ENCODE data around the gene CNDP2.

CNDP2 gene

DNA sequence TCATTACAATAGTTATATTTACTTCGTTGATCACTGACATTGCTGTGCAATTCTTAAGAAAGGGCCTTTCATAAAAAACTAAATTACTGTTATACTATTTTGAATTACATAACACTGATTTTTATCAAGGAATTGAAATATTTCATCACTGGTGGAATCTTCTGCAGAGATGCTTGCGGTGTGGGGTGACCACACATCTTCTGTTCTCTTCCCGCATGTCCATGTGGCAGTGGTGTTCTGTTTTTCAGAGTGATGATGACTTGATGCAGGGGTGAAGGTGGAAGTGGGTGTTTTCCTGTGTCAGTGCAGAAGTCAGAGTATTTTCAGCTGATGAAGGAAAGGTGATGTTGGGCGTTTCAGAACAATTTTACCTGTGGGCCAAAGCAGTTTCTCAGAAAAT is 7.0 kb downstream of the CNDP2 start:
- Mint-ChIP-seq H3K27ac (no peak overlapping the region), H3K4me3 (no peak overlapping the region), H3K9me3 (no peaks in the 10 kb centered on the region), H3K4me1 (peaks cover 56% of the 10 kb centered on the region), H3K36me3 (peaks cover 49% of the 10 kb centered on the region), H3K27me3 (no peaks in the 10 kb centered on the region)
- no peak for ATAC-seq

DNA sequence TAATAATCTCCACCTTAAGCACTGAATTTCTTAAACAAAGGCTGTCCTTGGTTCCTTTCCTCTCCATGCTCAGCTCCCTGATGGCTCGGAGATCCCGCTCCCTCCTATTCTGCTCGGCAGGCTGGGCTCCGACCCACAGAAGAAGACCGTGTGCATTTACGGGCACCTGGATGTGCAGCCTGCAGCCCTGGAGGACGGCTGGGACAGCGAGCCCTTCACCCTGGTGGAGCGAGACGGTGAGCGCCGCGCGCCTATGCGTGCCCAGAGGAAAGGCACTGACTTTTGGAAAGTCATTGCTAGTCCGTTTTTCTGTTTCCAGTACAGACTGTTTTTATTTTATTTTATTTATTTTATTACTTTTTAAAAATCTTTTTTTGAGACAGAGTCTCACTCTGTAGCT is 9.6 kb downstream of the CNDP2 start:
- Mint-ChIP-seq H3K27ac (no peak overlapping the region), H3K36me3 (peaks cover 65% of the 10 kb centered on the region), H3K4me1 (peaks cover 37% of the 10 kb centered on the region), H3K9me3 (no peaks in the 10 kb centered on the region), H3K4me3 (no peak overlapping the region), H3K27me3 (no peaks in the 10 kb centered on the region)
- ATAC-seq: no peak

DNA sequence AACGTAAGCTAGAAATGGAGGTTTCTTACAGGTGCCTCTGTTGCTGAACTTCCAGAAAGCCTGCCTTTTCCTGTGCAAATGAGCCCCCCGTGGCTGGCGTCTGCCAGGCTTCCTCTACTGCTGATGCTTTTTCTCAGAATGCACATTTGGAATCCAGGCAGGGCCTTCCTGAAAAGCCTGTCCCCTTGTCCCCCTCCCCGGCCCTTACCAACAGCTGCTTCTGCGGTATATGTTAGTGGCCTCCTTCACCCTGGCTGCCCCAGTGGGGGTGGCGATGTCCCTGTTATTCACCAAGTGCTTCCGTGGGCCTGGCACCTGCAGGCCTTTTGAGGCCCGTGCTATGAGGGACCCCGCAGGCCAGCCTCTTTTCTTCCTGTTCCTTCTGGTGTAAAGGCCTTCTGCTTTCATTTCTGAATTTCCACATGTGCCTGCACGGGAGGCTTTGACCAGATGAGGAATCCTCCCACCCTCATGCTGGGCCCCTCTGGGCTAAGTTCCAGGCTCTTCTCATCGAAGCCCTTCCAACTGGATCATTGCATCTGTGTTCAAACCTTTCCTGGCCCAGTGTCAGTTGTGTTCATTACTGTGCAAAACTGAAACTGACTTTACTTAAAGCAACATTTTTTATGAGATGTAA is 10.4 kb downstream of the CNDP2 start:
- H3K27ac Mint-ChIP-seq: no peak overlapping the region
- H3K4me1 Mint-ChIP-seq: peaks cover 30% of the 10 kb centered on the region
- ATAC-seq: no peak
- no peaks in the 10 kb centered on the region for H3K27me3 Mint-ChIP-seq
- H3K9me3 Mint-ChIP-seq: no peaks in the 10 kb centered on the region
- peaks cover 61% of the 10 kb centered on the region for H3K36me3 Mint-ChIP-seq
- H3K4me3 Mint-ChIP-seq: no peak overlapping the region

DNA sequence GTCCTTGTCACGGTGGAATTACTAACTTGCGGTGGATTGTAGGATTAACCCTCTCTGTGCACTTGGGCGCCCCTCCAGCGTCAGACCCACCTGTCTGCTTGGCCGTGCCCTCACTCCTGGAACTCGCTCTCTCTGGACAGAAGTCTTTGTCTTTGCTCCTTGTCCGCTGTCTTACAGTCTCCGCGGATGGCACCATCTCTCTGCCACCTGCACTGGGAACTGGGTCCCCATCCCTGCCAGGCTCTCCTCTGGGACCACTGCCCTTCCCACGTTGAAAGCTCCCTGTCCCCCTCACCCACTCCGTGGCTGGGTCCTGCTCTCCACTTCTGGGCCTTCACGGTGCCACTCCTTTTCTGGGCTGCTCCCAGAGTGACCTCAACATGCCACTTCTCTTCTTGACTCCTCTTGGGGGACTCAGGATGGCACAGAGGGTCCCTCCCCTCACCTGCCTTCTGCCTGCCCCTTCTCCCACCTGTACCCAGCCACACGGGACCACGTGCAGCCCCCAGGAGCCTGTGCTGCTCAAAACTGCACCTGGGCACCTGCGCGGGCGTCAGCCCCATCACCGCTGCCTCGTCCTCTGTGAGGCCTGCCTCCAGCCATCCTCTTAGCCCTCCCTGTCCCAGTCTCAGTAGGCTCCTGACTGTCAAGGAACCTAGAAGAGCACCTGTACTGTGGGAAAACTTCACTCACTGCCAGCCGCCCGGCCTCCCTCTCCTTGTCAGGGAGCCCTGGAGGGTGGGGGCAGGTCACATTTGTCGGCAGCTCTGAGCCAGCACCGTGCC is 11.1 kb downstream of the CNDP2 start:
- no peak overlapping the region for H3K4me3 Mint-ChIP-seq
- H3K27me3 Mint-ChIP-seq: no peaks in the 10 kb centered on the region
- peaks cover 64% of the 10 kb centered on the region for H3K36me3 Mint-ChIP-seq
- ATAC-seq: no peak
- no peaks in the 10 kb centered on the region for H3K9me3 Mint-ChIP-seq
- H3K27ac Mint-ChIP-seq: no peak overlapping the region
- peaks cover 28% of the 10 kb centered on the region for H3K4me1 Mint-ChIP-seq

DNA sequence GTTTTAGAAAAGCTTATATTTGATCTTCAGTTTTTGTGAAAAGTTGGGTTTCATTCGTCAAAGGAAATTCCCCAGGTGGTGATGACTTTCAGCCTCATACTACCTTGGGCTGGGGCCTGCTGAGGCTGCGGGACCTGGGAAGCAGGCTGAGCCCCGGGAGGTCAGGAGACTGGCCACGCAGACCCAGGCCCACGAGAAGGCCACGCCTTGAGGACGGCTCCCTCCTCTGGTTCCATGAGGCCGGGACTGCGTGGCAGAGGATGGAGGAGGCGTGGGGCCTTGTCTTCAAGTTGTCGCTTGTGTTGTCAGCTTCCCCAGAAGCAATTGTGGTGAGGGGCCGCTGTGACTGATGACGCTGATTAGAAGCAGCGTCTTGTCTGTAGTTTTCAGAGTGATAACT is 11.8 kb downstream of the CNDP2 start:
- H3K4me3 Mint-ChIP-seq: no peak overlapping the region
- H3K36me3 Mint-ChIP-seq: peaks cover 64% of the 10 kb centered on the region
- H3K4me1 Mint-ChIP-seq: peaks cover 21% of the 10 kb centered on the region
- H3K27me3 Mint-ChIP-seq: no peaks in the 10 kb centered on the region
- no peaks in the 10 kb centered on the region for H3K9me3 Mint-ChIP-seq
- ATAC-seq: no peak
- no peak overlapping the region for H3K27ac Mint-ChIP-seq

DNA sequence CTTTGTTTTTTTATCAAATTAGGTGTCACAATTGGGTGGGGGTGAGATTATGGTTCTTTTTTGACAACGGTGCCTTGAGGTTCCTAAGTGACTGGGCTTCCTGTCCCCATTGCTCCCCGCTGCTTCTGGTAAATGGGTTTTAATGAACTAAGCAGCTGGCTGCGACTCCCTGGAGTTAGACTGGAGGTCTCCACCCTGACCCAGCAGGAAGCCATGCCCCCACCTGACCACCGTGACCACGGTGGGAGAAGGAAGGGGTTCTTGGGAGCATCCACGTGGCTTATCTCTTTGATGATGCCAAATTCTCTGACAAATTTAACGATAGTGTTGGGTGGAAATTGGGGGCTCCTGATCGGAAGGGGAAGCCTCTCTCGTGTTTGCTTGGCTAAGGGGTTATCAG is 12.2 kb downstream of the CNDP2 start:
- Mint-ChIP-seq H3K9me3 (no peaks in the 10 kb centered on the region), H3K36me3 (peaks cover 64% of the 10 kb centered on the region), H3K27ac (no peak overlapping the region), H3K4me3 (no peak overlapping the region), H3K27me3 (no peaks in the 10 kb centered on the region), H3K4me1 (peaks cover 17% of the 10 kb centered on the region)
- no peak for ATAC-seq

DNA sequence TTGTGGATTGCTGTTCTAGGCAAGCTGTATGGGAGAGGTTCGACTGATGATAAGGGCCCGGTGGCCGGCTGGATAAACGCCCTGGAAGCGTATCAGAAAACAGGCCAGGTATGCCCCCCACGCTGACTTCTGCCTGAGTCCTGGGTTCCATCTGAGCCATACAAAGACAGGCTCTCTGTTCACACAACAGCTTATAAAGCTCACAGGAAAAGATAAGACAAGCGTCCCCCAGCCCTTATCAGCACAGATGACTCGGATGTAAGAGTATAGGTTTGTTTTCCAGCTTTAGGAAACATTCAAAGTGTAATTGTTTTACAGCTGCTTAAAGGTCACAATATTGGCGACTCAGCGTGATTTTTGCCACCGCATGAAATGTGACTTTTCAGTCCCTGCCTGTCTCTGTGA is 12.7 kb downstream of the CNDP2 start:
- H3K36me3 Mint-ChIP-seq: peaks cover 66% of the 10 kb centered on the region
- peaks cover 17% of the 10 kb centered on the region for H3K4me1 Mint-ChIP-seq
- ATAC-seq: no peak
- no peaks in the 10 kb centered on the region for H3K27me3 Mint-ChIP-seq
- H3K4me3 Mint-ChIP-seq: no peak overlapping the region
- no peak overlapping the region for H3K27ac Mint-ChIP-seq
- no peaks in the 10 kb centered on the region for H3K9me3 Mint-ChIP-seq

DNA sequence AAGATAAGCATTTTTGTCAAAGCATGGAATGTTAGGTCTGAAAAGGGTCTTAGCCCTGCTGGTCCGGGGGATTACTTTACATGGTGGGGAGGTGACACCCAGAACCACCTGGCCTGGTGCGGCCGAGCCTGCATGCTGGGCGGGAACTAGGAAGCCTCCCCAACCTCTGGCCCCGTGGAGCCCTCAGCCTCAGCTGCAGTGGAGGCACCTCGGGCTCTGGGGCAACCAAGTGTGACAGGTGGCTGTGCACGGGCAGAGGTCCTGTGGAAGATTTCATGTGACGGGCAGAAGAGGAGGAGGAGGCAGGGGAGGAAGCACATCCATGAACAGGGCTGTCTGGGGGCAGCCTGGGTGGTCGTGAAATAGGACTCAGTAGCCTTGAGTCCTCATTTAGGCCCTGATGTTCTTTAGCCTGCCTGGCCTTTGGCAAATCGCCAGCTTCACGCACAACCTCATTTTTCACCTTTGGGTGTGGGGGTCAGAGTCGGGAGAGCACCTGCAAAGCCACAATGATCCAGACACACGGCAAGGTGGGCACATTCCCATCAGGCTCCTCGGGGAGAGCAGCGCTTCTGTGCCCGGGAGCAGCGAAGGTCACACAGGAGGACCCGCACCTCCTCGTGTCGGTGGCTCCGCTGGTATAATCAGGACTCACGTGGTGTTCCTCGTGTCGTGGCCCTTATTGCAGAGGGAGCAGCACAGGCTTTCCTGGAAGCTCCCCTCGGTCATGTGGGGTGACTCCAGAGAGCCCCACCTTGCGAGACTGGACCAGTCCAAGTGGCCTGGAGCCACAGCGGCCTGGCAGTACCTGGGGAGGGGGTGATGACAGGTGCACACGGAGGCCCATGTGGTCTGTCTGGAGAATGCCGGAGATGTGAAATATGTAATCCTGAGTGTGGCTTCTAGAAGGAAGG is 13.9 kb downstream of the CNDP2 start:
- ATAC-seq: no peak
- Mint-ChIP-seq H3K4me1 (peaks cover 17% of the 10 kb centered on the region), H3K36me3 (peaks cover 79% of the 10 kb centered on the region), H3K4me3 (no peak overlapping the region), H3K27ac (no peak overlapping the region), H3K9me3 (no peaks in the 10 kb centered on the region), H3K27me3 (no peaks in the 10 kb centered on the region)

DNA sequence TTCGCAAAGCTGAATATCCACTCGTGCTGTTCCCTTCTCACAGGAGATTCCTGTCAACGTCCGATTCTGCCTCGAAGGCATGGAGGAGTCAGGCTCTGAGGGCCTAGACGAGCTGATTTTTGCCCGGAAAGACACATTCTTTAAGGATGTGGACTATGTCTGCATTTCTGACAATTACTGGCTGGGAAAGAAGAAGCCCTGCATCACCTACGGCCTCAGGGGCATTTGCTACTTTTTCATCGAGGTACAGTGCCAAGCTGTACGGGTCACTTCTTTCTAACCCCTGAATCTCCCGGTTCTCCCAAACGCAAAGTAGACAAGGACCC is 14.6 kb downstream of the CNDP2 start:
- H3K4me1 Mint-ChIP-seq: peaks cover 17% of the 10 kb centered on the region
- no peak overlapping the region for H3K27ac Mint-ChIP-seq
- H3K9me3 Mint-ChIP-seq: no peaks in the 10 kb centered on the region
- no peak overlapping the region for H3K4me3 Mint-ChIP-seq
- peaks cover 78% of the 10 kb centered on the region for H3K36me3 Mint-ChIP-seq
- no peaks in the 10 kb centered on the region for H3K27me3 Mint-ChIP-seq
- ATAC-seq: no peak

DNA sequence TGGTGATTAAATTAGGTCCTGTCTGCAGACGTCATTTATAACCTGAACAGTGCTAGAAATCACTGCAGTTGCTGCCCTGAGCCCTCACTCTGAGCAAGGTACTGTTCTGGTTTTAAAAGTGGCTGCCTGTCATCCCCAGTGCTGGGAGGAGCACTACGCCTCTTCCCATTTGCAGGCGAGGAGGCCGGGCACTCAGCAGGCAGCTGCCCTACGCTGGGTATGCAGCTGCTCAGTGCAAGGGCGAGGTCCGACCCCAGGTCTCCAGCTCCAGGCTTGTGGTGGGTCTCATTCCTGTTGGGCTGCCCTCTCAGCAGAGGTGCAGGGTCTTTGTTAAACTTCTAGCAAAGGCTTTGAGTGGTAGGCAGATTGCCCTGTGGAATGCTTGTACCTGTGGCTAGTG is 15.7 kb downstream of the CNDP2 start:
- no peak for ATAC-seq
- Mint-ChIP-seq H3K4me3 (no peak overlapping the region), H3K4me1 (peaks cover 11% of the 10 kb centered on the region), H3K27ac (no peak overlapping the region), H3K36me3 (peaks cover 74% of the 10 kb centered on the region), H3K9me3 (no peaks in the 10 kb centered on the region), H3K27me3 (no peaks in the 10 kb centered on the region)

DNA sequence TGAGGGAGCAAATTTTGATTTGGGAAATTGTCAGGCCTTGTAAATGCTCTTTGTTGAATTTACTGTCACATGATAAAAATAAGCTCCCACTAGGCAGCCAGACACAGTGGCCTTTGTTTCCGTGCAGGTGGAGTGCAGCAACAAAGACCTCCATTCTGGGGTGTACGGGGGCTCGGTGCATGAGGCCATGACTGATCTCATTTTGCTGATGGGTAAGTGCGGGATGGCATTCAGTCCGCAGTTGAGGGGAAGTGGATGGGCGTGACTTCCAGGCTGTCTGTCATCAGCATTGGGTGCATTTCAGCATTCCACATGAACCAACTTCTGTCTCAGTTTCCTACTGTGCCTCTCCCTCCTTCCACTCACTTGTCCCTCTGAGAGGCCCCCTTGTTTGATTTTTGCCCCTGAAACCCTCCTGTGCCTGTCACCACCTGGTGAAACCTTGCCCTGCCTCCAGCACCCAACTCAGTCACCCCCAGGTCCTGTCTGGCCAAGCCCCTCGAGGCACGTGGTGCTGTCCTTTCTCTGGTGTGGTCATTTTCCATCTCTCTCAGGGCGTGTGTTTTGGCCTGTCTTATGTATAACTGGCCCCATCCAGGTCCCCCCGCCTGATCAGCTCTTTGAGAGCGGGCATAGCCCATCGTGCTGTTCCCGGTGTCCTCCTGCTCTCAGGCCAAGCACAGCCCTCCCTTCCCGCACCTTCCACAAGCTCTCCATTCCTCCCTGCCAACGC is 16.3 kb downstream of the CNDP2 start:
- H3K36me3 Mint-ChIP-seq: peaks cover 73% of the 10 kb centered on the region
- no peak overlapping the region for H3K4me3 Mint-ChIP-seq
- H3K4me1 Mint-ChIP-seq: peaks cover 4% of the 10 kb centered on the region
- H3K27ac Mint-ChIP-seq: no peak overlapping the region
- H3K27me3 Mint-ChIP-seq: no peaks in the 10 kb centered on the region
- no peak for ATAC-seq
- no peaks in the 10 kb centered on the region for H3K9me3 Mint-ChIP-seq

DNA sequence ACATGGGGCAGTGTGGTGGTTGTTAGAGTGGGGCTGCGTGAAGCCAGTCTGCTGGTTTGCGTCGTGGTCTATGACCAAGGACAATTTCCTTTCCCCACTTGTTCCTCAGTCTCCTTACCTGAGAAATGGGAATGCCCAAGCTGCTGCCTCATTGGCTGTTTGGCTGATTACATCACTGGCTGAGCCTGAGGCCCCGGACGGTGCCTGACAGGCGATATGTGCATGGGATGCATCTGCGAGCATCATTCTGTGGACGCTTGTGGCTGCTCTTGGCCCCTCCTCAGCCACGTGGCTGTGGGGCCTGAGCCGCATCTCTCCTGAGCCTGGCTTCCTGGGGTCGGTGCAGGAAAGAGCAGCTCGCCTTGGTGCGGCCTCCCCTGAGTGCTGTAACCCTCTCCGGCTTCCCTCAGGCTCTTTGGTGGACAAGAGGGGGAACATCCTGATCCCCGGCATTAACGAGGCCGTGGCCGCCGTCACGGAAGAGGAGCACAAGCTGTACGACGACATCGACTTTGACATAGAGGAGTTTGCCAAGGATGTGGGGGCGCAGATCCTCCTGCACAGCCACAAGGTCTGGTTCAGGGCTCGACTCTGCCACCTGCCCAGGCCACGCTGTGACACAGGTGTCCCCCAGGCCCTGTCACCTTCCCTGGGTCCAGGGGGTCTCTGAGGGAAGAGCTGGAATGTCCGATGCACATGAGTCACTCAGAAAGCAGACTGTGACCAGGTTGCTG is 17.2 kb downstream of the CNDP2 start:
- peaks cover 75% of the 10 kb centered on the region for H3K36me3 Mint-ChIP-seq
- no peaks in the 10 kb centered on the region for H3K9me3 Mint-ChIP-seq
- H3K27ac Mint-ChIP-seq: no peak overlapping the region
- ATAC-seq: no peak
- no peaks in the 10 kb centered on the region for H3K4me1 Mint-ChIP-seq
- H3K27me3 Mint-ChIP-seq: no peaks in the 10 kb centered on the region
- H3K4me3 Mint-ChIP-seq: no peak overlapping the region

DNA sequence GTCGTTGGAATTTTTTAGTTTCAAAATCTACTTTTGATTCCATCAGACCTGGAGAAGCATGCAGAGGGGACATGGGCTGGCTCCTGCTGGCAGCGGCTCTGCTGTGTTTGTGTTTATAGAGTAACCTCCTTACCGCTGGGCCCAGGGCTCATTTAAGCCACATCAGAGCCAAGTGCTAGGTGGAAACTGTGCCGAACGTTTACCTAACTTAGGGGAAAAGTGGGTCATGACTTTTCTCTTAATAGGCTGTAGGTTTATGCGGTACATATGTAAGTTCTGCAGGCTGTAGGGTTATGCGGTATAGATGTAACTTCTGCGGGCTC is 17.7 kb downstream of the CNDP2 start:
- Mint-ChIP-seq H3K27ac (no peak overlapping the region), H3K4me1 (no peaks in the 10 kb centered on the region), H3K36me3 (peaks cover 75% of the 10 kb centered on the region), H3K9me3 (no peaks in the 10 kb centered on the region), H3K27me3 (no peaks in the 10 kb centered on the region), H3K4me3 (no peak overlapping the region)
- ATAC-seq: no peak

DNA sequence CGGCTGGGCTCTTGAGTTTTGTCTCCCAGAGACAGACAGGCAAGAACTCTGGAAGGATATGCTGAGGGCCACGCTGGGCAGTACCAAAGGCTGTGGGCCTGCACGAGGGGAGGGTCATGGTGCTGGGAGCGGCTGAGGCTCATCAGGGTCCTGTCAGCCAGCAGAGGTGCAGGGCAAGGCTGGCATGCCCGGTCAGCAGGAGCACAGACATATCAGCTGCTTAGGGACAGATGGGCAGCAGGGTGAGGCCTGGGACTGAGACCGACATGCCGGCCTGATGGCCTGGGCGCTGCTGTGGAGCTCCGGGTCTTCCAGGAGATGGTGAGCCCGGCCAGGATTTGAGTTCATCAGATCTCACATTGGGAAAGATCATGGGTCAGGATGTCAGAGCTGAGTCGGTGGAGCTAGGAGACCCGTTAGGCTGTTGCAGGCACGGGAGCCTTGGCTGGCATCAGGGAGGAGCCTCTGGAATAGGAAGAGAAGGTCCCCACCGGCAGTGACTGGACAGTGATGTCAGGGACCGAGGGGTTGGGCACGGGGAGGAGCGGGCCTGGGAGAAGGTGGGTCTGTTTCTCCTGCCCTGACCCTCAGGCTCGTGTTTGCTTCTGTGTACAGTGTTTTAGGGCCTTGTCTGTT is 18.8 kb downstream of the CNDP2 start:
- ATAC-seq: no peak
- no peak overlapping the region for H3K4me3 Mint-ChIP-seq
- H3K4me1 Mint-ChIP-seq: no peaks in the 10 kb centered on the region
- H3K27me3 Mint-ChIP-seq: no peaks in the 10 kb centered on the region
- no peaks in the 10 kb centered on the region for H3K9me3 Mint-ChIP-seq
- peaks cover 82% of the 10 kb centered on the region for H3K36me3 Mint-ChIP-seq
- peak overlapping the region; percentile 20 for H3K27ac Mint-ChIP-seq
